ENCODE results near the gene PCDH9.

The PCDH9 gene

DNA sequence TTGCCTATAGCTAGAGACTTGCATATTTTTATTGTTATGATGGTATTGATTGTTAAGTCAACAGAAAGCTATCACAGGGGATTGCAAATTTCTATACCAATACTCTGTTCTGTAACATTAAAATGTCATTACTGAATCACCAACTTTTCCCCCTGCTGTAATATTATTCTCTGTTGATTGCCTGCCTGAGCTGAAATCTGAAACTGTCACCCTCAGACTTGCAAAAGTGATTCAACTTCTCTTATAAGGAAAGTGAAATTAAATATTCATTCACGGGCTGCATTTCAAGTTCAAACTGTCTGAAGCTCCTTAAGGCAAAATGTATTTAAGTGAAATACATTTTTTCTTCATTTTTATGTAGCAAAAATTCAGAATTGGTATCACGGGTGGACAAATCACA is 723.2 kb downstream of the PCDH9 start:
- in situ Hi-C loops (cut with MboI; ENCODE audit: low sequenced_read_pairs): no loop called here

DNA sequence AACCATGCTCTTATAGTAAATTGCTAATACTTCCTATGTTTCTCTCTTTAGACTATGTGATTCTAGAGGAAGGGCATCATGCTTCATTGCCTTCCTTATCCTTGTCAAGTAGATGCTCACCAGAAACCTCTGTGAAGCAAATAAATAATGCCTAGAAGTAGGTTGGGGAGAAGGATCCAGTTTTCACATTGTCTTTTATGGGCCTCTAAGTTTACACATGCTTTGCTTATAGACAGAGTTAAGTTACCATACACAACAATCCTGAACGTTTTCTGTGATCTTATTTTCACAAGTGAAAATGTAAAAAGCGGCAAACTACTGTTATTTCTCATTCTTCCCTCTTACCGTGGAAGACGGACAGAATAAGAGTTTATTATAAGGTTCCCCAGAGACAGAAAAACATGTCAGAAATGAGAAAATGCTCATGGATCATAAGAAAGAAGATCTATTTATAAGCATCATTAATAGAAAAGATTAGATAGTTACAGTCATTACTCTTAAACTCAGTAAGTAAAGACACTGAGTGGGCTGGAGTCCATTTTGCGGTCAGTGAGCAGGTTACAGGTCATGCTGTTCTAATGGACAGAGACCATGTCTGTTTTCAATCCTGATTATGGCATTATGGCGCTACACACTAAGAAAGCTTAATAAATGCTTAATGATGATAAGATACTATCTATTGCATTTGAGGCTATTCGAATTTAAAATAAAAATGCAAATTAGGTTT is 723.9 kb downstream of the PCDH9 start:
- in situ Hi-C loops (cut with MboI; ENCODE audit: low sequenced_read_pairs): no loop called here

DNA sequence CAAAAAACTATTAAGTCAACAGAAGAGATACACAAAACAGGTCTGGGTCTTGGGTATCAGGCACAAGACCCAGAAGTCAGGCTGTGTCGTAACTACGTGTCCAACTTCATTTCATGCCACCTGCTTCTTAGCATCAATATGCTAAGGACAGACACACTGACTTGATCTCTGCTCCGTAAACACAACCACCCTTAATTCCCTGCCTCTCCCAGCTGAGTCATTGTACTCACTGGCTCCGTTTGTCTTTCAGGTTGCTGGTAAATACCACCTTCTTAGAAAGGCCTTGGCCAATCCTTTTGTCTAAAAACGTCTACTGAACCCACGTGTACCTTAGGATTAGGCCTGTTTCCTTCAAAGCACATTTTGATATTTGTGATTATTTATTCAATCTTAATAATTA is 726.2 kb downstream of the PCDH9 start:
- in situ Hi-C loops (cut with MboI; ENCODE audit: low sequenced_read_pairs): no loop called here

DNA sequence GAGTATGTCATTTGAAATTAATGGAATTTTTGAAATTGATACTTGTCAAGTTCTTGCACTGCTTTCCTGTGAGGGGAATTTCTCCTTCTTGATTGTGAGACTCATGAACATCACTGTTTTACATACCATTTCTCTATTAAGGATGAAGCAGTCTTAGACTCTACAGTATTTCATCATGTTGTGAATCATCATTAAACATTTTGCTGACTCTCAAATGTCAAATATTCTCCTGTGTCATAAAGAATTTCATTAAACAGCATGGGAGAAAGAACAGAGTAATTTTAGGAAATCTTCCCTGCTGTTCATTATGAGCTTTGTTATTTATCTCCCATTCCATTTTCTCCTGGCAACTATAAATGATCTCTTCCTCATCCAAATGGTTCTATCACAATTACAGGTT is 729.0 kb downstream of the PCDH9 start:
- in situ Hi-C loops (cut with MboI; ENCODE audit: low sequenced_read_pairs): no loop called here

DNA sequence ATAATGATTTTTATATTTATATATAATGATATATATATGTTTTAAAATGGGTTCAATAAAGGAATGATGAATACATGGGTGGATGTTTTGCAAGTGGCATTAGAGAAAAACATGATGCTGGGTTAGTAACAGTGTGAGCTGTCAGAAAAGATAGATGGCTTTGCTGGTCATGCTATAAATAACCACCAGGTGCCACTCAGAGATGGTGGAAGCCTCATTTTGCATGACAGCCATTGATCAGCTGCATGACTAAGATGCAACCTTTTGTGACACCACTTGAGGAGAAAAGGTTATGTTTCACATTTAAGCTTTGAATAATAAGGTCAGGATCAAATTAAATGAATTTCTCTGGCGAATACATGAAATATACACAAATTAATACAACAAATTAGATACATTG is 737.7 kb downstream of the PCDH9 start:
- in situ Hi-C loops (cut with MboI; ENCODE audit: low sequenced_read_pairs): no loop called here

DNA sequence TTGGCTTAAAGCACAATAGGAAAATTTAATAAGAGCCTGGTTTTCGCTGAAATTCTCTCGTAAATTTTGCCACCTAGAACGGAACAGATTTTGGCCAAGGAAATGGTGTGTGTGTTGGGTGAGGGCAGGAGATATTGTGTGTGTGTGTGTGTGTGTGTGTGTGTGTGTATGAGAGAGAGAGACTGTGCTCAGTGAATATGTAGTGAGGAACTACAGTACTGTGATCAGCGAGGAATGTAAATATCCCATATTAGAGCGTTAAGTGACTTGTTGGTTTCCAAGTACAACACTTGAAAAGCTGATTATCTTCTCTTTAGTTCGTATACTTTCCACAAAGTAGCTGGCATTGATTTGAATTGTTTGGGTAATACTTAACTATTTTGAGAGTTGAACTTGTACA is 738.9 kb downstream of the PCDH9 start:
- in situ Hi-C loops (cut with MboI; ENCODE audit: low sequenced_read_pairs): no loop called here

DNA sequence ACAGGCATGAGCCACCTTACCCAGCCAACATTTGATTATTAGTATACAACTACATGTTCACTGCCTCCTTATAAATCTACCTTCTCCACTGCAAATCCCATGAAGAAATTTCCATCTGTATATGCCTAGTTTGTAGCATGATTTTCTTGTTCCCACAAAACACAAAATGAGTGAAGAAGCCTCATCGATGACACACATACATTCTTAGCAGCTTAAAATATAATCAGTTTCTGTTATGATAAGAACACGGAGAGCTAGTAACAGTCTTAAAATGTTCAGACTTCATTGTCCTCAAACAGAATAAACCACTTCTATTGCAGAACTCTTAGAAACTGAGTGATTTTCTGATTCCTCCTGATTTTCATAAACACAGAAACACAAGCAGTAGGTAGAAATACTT is 740.5 kb downstream of the PCDH9 start:
- in situ Hi-C loops (cut with MboI; ENCODE audit: low sequenced_read_pairs): no loop called here

DNA sequence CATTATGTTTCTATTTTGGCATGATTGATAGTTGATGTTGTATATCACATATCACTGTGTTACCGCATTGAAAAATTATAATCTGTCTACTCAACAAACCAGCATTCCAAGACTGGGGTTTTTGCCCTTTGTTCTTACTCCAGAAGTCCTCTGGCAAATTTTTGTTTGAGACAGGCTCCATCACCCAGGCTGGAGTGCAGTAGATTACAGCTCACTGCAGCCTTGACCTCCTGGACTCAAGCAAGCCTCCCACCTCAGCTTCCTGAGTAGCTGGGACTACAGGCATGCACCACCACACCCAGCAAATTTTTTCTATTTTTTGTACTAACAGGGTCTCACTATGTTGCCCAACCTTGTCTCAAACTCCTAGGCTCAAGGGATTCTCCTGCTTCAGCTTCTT is 741.0 kb downstream of the PCDH9 start:
- in situ Hi-C loops (cut with MboI; ENCODE audit: low sequenced_read_pairs): no loop called here

DNA sequence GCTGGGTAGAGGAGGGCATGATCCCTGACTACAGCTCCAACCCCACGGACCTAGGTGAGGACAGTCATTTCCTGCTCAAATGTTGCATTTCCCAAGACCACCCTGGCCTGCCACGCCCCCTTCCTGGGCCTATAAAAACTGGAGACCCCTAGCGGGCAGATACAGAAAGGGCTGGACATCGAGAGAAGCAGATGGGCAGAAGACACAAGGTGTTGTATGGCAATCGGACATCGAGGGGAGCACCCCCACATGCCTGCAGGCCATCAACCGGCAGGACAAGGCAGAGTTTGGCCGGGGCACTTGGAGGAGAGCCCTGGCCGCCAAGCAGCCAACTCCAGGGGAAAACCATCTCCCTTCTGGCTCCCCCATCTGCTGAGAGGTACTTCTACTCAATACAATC is 746.4 kb downstream of the PCDH9 start:
- in situ Hi-C loops (cut with MboI; ENCODE audit: low sequenced_read_pairs): no loop called here

DNA sequence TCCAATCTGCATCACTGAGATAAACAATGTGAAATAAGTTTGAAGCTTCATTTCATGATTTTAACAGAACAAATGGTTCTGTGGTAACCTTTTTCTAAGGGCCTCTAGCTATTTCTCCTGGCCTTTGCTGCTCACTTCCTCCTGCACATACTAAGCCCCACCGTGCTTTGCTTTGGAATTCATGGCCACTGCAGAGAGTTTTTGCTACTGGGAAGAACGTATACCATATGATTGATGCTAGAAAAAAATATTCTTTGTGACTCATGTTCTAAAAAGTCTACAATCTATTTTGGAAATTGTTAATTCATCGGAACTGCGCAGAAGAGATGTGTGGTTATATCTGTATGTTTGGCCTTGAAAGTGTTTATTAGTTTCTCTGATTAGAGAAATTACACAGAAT is 747.3 kb downstream of the PCDH9 start:
- in situ Hi-C loops (cut with MboI; ENCODE audit: low sequenced_read_pairs): no loop called here

DNA sequence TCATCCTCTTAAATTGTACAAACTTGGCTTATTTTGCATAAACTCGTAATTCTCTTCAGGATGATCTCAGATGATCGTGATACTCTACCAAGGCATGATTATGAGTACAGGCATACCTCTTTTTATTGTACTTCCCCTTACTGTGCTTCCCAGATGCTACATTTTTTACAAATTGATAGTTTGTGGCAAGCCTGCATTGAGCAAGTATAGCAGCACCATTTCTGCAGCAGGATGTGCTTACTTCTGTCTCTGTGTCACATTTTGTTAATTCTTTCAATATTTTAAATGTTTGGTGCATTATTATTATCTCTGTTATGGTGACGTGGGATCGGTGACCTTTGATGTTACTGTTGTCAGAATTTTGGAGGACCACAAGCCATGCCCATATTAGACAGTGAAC is 752.3 kb downstream of the PCDH9 start:
- in situ Hi-C loops (cut with MboI; ENCODE audit: low sequenced_read_pairs): no loop called here

DNA sequence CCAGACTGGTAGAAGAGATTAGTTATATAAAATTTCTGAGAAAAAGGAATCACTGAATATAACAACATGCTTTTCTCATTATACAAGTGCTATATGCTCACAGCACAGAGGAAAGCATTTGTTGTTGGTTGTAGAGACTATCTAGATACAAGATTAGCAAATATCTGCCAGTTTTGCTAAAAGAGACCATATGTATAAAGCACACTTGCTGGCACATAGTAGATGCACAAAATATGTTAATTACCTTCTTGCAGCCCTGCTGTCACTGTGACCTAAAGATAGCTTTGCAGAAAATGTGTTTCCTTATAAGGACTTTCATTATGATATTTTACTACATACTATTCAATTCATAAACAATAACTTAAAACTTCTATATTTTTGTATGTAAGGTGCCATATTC is 755.1 kb downstream of the PCDH9 start:
- in situ Hi-C loops (cut with MboI; ENCODE audit: low sequenced_read_pairs): no loop called here

DNA sequence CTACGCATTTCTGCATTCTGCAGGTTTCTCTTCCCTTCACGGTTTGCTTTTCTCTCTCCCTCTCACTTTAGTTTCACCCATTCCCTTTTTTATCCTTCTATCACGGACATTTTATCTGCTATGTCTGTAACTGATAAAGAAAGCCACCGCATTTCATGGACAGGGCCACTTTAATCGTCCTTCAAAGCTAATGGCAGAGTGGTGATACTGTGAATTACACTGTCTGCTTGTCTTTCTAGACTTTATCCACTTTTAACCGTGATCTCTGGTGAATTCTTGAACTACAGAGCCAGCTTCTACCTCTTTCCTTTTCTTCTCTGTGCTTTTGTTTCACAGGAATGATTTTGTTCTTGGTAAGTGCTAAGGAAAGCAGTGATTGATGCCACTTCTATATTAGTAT is 760.4 kb downstream of the PCDH9 start:
- in situ Hi-C loops (cut with MboI; ENCODE audit: low sequenced_read_pairs): no loop called here

DNA sequence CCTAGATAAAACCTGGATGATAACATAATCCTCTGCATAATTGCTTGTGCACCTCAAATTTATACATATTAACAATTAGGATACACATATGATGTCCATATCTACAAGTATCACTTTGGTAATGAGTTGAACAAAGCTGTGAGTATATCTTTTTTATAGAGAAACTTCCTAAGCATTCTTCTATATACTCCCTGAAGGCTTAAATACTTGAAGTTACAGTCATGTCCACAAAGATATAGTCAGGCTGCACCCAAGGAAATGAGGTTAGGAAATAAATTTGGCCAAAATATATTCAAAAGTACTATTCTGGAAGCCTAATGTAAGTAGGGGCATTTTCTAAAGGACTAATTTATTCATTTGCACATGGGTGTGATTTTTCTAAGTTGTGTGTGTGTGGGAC is 761.5 kb downstream of the PCDH9 start:
- in situ Hi-C loops (cut with MboI; ENCODE audit: low sequenced_read_pairs): no loop called here

DNA sequence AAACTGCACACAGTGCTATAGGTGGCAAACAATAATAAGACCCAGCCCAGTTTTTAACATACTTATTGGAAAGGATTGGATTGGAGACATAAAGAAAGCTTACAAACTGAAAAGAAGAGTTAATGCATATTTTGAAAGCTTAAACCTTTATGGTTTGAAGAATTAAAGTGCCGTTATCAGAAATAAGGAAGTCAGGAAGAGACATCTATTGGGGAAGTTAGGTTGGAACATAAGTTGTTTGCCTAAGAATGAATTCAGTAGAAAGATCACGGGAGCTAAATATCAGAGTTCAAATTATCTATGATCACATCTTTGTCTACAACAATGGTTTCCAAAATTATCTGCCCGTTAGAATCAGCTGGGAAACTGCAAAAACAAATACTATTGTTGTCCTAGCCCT is 767.9 kb downstream of the PCDH9 start:
- in situ Hi-C loops (cut with MboI; ENCODE audit: low sequenced_read_pairs): no loop called here

DNA sequence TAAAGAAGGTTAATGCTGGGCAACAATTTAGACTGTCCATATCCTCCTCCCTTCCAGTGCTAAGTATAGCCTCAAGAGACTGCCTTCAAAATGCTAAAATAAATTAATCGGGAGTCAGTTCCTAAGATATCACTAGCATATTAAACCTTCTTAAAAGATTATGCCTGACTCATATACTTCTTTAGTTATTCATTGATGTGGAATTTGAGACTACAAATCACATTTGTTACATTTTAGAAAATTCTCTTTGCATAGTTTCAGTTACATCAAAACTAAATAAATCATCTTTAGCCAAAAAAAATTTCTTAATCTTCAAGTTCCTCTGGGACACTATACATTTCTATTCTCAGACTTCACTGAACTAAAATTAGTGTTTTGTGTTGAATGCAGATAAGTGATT is 769.1 kb downstream of the PCDH9 start:
- in situ Hi-C loops (cut with MboI; ENCODE audit: low sequenced_read_pairs): no loop called here

DNA sequence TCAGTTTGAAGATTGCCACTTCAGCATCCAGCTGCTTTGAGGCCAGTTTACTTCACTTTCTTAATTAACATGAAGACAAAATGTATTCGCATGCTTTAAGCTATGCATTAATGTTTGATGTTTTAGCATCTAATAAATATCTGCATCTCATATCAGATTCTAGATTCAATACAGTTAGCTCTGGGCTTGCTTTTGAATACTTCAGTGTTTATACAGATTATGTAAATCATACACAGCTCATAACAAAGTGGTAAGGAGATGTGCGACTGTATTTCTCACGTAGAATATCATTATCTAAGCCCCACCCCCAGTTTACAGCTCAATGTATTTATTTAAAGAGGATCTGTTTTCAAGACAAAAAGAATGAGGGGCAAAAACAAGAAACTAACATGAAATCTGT is 770.5 kb downstream of the PCDH9 start:
- in situ Hi-C loops (cut with MboI; ENCODE audit: low sequenced_read_pairs): no loop called here

DNA sequence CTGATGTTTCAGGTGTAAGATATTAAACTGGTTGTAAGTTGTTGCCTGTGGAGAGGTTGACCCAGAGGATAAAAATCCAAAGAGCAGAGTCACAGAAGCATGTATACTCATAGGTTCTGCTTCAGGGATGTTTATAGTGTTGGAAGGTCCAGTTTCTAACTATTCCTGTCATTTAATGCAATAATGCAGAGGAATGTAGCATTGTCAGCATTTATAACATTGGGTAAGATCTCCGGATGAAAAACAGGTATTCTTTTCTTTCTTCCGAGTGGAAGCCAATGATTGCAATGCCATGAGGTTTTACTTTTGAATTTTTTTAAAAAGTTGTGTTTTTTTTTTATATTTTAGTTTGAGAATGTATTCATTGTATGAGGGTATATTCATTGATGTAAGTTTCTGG is 771.0 kb downstream of the PCDH9 start:
- in situ Hi-C loops (cut with MboI; ENCODE audit: low sequenced_read_pairs): no loop called here

DNA sequence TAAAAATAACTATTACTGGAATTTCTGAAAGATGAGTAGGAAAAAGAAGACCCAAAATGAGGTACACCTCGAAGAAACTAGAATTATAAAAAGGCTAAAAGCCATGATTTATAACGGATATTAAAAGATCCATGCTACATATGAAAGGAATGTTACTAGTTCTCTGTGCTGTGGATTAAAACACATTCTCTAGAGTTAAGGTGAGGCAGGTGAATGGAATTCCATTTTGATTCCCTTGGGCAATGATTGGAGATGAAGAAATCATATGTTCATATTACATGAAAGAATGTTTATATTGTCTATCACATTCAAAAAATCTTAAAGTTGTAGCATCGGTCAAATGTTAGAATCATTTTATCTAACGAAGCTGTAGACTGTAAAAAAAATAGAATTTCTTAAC is 783.7 kb downstream of the PCDH9 start:
- in situ Hi-C loops (cut with MboI; ENCODE audit: low sequenced_read_pairs): no loop called here

DNA sequence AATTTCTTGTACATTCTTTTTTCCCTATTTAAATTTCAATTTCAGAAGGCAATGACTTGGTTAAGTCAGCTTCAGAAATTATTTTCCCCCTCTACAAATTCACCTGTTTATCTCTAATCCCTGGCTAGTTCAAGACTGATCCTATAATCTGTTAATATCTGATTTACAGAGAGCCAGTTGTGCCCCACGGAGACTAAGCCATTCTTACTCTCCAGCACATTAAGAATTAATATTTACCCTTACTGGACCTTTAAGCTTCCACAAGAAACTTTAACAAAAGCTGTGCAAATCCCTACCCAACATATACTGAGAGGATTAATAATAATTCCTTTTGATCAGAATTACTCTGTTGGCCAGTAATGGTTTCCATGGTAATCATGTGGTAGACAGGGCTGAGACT is 786.2 kb downstream of the PCDH9 start:
- in situ Hi-C loops (cut with MboI; ENCODE audit: low sequenced_read_pairs): no loop called here

DNA sequence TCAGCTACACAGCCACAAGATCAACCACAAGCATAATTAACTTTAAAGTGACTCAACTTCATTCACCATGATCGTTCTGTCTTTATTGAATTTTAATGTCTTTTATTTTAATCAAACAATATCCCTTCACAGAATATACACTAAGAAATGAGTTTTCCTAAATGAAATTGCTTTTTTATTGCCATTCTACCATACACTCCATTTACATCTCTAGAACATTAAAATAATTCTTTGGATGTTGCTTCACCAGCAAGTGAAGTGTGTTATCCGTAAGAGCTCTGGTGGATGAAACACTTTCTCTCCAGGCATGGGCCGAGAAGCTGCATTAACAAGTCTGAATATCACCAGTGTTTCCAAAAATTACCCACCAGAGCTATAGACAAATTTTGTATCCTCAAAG is 789.2 kb downstream of the PCDH9 start:
- in situ Hi-C loops (cut with MboI; ENCODE audit: low sequenced_read_pairs): no loop called here

DNA sequence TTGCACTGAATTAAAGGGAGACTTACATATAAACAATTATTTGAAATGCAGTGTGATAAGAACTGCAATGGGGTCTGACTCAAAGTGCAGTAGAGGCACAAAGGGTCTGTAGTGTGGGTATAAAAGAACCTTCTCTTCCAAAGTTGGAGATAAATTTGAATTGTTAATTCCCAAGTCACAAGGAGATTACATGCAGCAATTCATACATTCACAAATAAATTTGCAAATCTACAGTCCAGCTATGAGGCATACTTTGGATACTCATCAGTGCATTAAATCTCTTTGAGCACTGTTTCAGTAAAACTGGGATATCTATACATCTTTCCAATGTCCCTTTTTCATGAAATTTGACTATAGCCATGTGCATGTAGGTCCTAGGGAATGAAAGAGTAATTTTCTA is 799.4 kb downstream of the PCDH9 start:
- in situ Hi-C loops (cut with MboI; ENCODE audit: low sequenced_read_pairs): no loop called here

DNA sequence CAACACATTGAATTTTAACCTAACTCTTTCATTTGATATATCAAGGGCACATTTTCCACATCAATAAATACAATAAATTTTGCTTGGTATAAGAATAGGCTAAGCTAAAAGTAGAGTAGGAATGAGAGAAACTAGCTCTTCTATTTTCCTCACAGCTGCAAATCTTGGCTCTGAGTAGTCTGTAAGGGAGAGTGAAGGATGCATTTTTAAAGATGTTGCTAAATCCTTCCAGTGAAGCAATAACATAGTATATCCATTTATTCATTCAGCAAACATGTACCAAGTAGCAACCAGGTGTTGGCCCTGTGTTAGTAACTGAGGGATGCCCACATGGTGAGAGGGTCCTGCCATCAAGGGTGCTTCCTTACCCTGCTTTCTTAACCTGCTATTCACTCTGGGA is 799.9 kb downstream of the PCDH9 start:
- in situ Hi-C loops (cut with MboI; ENCODE audit: low sequenced_read_pairs): no loop called here

DNA sequence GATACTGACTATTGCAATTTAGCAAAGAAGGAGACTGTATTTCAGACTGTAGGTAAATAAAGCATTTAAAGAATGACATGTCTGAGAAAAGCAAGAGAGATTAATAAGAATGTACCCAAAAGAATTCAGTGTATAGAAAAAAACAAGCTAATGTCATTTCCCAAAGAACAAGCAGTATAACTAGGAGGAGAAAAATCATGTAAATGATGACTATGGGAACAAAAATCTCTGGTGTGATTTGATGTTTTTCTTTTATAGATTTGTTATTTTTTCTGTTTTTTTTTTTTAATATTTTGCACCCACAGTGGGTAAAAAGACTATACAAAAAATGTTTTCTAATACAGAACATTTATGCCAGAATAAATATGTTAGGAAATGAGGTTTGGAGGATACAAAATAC is 801.0 kb downstream of the PCDH9 start:
- in situ Hi-C loops (cut with MboI; ENCODE audit: low sequenced_read_pairs): no loop called here

Measured in HL-60/S4 (cell line).